GM21825 (cell line): ENCODE results near the gene TRIM71.
"Not testable (repeated sequence)": the region's sequence is repeated elsewhere in the genome, so short reads cannot be mapped to it uniquely, and the experiment has no call there.

Experiments
- ATAC-seq: cut with Tn5 transposase; IDR thresholded peaks from one replicate; pipeline ENCODE4 v1.9.1; 2021; ENCODE audit warnings: mild to moderate bottlenecking, moderate library complexity; ENCODE audit not compliant: unreplicated experiment

Gene TRIM71

DNA sequence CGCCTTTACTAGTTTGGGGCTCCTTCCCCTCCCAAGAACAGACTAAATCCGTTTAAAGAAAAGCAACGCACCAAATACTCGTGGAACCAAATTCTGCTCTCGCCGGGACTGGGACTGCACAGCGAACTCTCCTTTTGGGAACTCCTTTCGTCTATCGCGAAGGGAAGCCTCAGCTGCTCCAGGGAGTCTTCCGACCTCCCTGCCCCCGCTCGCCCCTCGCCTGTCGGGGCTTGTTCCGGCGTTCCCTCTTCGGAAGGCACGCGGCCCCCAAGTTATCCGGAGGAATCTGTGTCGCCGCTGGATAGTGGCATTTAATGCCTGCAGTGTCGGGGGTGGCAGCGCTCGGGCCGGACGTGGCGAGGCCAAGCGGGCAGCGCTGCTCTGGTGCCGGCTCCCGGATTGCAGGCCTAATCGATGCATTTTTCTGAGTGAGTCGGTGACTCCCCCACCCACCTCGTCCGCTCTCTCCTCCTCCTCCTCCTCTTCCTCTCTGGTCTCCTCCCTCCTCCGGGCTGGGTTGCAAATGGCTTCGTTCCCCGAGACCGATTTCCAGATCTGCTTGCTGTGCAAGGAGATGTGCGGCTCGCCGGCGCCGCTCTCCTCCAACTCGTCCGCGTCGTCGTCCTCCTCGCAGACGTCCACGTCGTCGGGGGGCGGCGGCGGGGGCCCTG, at the start of gene TRIM71:
TRIM71 (plus strand) TSS at position 440 of the 671 bp plus-strand sequence; CDS start at position 524, 84 bp downstream.
- ATAC-seq, result no peak

DNA sequence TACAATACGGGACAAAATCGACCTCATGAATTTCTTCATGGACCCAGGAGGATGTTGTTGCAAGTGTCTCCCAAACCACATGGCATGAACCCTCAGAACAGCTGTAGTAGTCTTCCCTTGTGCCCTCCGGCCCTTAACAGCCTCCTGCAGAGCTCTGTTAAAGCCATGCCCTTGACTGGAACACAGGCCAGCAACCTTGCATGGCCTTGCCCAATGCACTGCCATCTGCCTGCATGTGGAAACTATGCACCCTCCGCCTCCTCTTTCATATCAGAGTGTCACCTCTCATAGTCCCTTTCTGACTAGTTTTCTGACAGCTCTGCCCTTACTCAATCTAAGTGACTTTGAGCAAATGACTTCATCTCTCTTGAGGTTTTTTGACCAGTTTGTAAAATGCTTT, 39.4 kb upstream of the TRIM71 start:
- no peak for ATAC-seq

DNA sequence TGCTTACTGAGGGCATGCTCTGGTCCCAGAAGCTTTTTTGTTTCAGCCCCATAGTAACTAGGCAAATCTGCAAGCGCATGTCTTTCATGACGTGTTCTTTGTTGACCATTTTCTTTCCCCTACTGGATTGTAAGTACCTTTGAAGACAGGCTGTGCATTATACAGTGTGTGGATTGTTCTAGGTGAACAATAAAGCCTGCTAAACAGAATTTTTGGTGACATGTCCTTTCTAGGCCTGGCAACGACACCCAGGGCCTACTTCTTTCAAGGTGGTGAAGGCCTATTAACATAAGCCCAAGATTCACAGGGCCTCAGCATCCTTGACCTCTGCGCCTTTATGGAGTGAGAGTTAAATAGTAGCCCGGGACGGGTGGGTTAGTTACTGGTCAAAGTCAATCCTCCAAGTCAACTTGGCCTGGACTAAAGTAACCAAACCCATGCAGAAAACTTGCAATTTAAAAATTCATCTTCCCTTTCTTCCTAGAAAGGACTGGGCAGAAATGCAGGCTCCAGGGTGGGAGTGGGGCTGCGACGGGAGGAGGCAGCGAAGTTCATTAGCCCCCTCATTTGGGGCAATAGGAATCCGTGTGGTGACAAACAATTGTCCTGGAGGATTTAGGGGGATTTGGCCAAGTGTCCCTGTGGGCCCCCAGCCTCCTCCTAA, 37.6 kb upstream of the TRIM71 start:
- ATAC-seq, result no peak

DNA sequence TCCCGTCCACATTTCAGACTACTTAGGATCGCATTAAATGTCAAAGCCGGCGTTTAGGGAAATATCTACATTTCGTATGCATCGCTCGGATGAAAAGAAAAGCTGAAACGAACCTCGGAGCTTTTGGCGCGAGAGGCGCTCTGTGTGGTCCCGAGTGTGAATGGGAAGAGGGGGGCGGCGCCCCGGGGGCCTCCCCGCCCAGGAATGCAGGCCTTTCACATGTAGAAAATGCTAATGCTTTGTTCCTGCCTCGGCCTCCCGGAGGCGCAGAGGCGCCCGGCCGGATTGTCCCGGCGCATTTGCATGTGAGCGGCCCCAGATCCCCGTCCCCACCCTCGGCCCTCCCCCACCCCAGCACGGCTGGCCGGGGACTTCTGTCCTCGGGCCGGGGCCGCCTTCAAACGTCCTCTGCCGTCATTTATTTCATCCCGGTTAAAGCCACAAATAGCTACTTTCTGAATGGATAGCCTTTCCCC, 37.0 kb upstream of the TRIM71 start:
- ATAC-seq, result peak; percentile 37

DNA sequence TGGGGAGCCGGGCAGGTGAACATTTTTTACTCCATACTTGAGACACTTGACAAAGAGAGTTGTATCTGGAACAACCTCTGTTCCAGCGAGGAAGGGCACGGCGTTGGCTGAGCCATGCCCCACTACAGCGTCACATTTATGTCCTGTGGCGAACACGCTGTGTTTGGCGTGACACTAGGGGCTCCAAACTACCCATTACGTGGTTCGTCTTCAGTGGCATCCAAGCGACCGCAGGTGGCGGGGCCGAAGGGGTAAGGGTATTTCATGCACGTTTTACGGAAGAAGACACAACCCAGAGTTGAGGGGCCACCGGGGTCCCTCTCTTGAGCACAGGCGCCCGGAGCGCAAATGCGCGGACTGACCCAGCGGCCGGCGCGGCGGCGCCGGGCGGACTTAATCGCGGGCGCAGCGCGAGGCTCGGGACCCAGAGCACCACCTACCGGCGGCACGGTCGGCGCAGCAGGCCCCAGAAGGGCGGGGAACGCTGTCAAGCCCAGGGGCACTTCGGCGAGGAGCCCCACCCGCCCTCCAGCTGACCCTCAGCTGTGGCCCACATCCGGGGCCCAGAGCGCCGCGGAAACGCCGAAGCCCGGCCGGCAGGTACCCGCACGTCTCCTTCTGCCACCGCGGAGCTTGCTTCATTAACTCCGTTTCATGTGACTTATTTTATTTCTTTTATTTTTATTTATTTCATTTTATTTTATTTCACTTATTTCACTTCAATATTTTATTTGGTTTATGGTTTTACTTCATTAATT, 36.4 kb upstream of the TRIM71 start:
- peak; percentile 96 for ATAC-seq

DNA sequence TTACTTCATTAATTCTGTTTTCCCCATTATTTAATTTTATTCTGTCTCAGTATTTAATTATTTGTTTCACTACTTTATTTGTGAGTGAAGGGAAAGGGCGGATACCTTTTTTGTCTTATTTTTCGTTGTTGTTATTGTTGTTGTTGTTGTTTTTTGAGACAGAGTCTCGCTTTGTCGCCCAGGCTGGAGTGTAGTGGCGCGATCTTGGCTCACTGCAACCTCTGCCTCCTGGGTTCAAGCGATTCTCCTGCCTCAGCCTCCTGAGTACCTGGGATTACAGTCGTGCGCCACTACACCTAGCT, 35.9 kb upstream of the TRIM71 start:
- not testable (repeated sequence) for ATAC-seq

DNA sequence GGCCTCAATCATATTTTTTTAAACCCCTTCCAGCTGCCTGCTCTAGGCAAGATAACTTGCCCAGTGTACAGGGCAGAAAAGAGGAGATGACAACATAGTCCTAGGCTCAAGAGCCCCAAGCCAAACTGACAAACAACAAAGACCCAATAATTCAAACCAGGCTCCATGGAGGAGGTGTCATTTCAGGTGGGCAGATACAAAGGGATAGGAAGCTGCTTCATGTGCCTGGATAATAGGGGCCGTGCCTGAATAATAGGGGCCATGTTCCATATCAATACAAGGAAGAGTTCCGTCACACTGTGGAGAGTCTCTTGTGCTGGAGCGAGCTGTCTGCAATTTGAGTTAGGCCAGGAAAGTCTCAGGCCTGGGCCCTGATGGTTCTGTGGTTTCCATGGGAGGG, 35.4 kb upstream of the TRIM71 start:
- ATAC-seq, result no peak

DNA sequence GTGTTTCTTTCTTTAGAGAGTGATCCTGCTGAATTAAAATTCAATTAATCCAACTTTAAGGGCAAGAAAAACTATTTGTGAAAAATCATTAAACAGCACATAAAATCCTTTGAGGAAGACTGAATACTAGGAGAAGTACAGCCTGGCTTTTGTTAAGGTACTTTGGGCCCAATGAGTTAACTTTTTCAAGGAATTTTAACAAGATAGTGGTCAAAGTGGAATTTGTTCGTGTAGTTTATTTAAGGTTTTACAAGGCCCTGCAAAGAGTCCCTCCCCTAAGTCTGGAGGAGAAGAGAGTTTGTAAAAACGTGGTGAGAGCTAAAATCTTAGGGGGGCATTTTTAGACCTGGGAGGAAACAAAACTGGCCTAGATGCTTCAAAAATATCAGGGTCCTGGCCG, 26.0 kb upstream of the TRIM71 start:
- ATAC-seq, result no peak

DNA sequence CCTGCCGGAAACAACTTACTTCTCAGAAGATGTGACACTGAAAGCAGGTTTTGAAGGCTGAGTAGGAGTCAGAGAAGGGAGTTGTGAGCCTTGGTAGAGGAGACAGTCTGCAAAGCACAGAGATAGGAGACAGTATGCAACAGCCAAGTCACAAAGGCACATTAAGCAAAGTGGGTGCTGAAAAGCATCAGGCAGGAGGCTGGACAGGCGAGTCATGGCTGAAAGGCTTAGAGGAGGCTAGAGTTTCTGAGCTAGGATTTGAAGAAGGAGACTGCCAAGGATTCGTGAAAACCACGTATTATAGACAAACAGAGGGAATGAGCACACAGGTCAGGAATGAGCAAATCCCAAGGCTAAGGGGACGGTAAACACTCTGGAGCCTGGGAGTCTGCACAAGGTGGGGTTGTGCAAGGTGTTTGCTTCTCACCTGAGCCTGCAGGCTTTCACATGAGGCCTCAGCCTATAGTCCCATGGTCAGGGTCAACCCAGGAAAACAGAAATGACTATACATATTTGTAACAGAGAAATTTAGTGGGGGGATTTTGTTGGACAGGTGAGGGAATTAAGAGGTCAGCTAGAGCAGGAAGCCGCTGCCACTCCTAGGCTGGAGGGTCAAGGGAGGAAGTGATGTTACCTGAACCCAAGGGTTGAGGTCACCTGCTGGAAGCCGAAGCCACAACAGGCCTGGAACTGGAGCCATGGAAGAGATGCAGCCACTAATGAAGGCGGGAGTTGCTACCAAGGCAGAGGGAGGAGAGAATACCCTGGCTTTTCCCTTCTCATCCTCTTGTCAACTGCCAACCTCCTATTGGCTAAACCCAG, 23.1 kb upstream of the TRIM71 start:
- no peak for ATAC-seq

DNA sequence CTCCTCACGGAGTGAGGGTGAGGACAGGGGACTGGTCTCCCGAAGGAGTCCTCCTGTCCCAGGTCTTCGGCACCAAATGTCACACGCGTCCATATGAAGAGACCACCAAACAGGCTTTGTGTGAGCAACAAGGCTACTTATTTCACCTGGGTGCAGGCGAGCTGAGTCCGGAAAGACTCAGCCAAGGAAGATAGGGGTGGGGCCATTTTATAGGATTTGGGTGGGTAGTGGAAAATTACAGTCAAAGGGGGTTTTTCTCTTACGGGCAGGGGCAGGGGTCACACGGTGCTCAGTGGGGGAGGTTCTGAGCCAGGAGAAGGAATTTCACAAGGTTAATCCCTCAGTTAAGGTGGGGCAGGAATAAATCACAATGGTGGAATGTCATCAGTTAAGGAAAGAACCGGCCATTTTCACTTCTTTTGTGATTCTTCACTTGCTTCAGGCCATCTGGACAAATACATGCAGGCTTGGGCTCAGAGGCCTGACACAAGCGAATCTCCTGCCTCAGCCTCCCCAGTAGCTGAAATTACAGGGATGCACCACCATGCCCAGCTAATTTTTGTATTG, 21.3 kb upstream of the TRIM71 start:
- ATAC-seq, result not testable (repeated sequence)

DNA sequence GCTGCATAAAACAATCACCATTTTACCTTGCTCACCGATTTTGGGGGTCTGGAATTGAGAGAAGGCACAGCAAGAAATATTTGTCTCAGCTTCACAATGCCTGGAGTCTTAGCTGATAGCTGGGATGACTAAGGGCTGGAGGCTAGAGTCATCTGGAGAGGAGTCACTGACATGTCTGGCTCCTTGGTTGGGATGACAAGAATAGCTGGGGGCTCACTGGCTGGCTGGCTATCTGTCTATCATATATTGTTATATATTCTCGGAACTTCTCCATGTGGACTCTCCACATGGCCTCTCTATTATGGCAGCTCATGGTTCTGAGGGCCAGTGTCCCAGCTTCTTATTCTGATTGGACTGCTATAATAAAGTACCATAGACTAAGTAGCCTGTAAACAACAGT, 20.0 kb upstream of the TRIM71 start:
- no peak for ATAC-seq

DNA sequence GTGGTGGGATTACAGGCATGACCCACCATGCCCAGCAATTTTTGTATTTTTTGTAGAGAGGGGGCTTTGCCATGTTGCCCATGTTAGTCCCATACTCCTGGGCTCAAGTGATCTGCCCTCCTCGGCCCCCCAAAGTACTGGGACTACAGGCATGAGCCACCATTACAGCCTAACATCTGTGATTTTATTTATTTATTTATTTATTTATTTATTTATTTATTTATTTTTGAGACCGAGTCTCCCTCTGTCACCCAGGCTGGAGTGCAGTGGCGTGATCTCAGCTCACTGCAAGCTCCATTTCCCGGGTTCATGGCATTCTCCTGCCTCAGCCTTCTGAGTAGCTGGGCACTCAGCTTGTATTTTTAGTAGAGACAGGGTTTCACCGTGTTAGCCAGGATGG, 16.4 kb upstream of the TRIM71 start:
- ATAC-seq, result not testable (repeated sequence)

DNA sequence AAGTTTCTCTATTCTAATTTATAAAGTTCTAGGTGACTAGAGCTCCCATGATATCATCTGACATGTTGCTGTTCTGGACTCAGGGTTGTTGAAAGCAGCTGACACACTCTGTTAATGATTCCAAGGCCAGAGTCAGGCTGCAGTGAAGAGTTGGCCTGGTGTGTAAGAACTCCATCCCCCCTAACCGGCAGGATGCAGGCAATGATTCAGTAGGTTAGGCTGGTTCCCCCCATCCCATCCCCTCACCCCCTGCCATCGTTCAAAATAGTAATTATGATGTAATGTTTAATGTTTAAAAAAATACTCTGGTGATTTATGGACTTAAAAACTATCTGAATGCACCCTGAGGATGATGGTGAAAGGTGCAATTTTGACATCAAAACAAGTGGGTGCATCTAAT, 4.6 kb upstream of the TRIM71 start:
- ATAC-seq, result peak; percentile 81

DNA sequence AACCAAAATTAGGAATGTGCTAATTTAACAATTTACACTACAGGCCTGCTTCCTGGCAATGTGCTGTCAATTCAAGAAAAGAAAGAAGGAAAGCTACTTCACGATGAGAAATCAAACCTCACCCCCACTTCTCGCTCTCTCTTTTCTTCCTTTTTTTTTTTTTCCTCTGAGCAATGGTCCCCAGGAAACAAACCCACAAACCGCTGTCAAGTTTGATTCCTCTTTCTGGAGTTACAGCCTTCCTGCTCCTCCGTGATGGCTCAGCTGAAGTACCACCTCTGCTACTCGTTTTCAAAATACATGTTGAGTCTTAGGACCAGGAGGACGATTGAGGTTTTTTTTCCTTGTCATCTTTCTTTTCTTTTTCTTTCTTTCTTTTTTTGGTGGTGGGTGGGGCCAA, 3.4 kb upstream of the TRIM71 start:
- no peak for ATAC-seq

DNA sequence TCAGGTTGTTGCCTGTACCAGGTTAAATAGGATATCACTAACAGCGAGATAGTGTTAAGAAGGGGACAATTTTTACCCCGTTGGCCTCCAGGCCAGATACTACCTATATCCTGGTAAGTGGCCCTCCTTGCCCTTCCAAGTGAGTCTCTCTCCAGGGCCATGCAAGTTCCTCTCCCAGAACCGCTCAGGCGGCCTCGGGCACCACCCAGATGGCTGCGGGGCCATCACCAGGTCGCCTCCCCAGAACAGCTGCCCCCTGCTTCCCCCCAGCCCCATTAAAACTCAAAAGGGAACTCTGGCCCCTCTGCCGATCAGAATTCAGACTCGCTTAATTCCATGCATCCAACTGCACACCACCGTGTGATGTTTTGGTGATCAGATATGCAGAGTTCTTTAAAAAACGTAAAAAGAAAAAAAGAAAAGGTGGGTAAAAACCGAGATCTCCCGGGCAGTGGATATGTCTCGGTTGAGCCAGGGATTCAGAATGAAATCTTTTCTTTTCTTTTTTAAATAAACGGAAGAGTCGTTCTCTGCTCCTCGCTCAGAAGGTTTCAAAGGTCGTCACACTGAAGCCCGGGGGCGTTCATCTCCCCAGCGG, 1.9 kb upstream of the TRIM71 start:
- no peak for ATAC-seq

DNA sequence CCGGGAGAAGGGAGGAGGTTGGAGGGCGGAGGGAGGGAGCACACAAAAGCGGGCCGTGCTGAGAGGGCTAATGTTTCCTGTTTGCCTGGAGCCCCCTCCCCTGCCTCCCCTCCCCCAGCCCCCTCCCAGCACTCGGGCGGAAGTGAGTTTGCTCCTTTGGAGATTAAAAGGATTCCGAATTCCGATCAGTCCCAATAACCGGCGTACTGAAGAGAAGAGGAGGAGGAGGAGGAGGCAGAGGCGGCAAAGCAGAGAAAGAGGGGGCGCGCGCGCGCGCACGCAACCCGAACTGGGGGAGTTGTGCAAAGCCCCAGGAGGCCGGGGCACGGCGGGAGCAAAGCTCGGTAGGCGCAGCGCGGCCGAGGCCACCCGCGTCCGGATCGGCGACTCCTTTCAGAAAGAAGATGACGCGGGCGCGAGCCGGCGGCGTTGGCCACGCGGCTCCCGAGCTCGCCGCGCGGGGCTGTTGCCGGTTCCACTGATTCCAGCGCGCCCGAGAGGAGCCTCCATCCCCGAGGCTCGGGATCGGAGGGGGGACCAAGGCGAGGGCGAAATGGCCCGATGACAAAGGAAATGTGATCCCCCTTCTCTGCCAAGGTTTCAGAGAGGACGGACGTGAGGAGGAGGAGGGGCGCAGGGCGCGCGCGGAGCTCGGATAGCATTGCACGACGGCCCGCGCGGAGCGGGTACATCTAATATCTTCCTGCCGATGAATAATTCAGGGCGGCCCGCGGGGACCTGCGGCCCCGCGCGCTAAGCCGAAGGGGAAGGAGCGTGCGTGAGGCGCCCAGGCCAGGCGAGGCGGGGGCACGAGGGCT, 1.1 kb upstream of the TRIM71 start:
- no peak for ATAC-seq

DNA sequence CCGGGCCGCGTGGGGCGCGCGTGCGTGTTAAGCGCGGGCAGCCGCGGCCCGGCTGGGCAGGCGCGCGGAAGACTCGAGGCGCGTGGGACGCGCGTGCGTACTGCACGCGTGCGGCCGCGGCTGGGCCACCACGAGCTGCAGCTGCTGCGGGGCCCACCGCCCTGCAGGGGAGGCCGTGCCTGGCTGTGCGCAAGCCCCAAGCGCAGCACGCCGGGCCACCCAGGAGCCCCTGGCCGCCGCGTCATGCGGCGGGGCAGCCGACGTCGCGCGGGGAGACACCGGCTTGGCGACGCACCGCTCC, 590 bp upstream of the TRIM71 start:
- ATAC-seq, result no peak

DNA sequence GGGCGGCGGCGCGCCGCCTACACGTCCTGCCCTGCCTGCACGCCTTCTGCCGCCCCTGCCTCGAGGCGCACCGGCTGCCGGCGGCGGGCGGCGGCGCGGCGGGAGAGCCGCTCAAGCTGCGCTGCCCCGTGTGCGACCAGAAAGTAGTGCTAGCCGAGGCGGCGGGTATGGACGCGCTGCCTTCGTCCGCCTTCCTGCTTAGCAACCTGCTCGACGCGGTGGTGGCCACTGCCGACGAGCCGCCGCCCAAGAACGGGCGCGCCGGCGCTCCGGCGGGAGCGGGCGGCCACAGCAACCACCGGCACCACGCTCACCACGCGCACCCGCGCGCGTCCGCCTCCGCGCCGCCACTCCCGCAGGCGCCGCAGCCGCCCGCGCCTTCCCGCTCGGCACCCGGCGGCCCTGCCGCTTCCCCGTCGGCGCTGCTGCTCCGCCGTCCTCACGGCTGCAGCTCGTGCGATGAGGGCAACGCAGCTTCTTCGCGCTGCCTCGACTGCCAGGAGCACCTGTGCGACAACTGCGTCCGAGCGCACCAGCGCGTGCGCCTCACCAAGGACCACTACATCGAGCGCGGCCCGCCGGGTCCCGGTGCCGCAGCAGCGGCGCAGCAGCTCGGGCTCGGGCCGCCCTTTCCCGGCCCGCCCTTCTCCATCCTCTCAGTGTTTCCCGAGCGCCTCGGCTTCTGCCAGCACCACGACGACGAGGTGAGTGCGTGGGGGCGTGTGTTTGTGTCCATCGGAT, 602 bp downstream of the TRIM71 start:
- no peak for ATAC-seq

DNA sequence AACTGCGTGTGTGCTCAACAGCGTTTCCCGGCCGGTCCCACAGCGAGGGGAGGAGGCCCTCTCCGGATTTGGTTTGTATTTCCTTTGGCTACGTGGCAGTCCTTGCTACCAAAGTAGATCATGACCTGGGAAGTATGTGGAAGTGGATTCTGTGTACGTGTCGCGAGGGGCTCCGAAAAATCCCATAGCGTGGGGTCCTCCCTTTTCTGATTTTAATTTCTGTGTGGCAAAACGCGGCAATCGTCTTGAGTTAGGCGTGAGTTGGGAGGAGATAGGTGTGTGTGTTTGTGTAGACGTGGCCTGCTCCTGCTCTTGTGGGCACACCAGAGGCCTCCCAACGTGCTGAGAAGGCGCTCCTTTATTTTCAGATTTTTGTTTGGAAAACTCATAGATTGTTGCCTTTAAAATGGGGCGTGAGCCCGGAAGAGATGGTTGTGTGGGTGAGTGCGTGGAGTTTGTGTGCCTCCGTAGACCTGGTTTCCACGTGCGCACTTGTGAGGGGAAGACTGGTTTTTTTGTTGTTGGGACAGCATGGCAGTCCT, 1.2 kb downstream of the TRIM71 start:
- ATAC-seq, result no peak
